ENCODE measurements around the gene MRGPRE.

The MRGPRE gene

DNA sequence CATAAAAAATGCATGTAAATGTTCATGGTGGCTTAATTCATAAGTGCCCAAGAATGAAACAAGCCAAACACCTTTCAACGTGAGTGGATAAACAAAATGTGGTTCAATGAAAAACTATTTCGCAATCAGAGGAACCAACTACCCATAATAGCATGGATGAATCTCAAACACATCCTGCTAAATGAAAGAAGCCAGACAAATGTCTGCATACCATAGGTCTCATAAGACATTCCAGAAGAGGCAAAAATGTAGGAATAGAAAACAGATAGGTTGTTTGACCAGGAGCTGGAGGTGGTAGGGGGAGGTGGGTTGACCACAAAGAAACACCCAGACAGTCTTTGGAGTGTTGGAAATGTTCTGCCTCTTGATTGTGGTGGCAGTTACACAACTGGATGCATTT, 53.9 kb downstream of the MRGPRE start:
- DNase-seq (ENCODE audit: low spot score), result no peak

GRCh38 chr11:3177931-3178330, 54.3 kb downstream of the MRGPRE start:
- DNase-seq (ENCODE audit: low spot score), result no peak

All from iPS-NIHi11 (cell line).